GM18499 (cell line): ENCODE measurements around the gene TNFSF10.
A peak's percentile ranks its signal among the peaks of the same experiment; 100 is the strongest.
"Not testable (repeated sequence)": the region's sequence is repeated elsewhere in the genome, so short reads cannot be mapped to it uniquely, and the experiment has no call there.

Experiments
- ATAC-seq: cut with Tn5 transposase; IDR thresholded peaks from one replicate; pipeline ENCODE4 v1.9.1; 2021; ENCODE audit warnings: moderate number of reproducible peaks; ENCODE audit not compliant: insufficient read depth, unreplicated experiment

TNFSF10 gene

DNA sequence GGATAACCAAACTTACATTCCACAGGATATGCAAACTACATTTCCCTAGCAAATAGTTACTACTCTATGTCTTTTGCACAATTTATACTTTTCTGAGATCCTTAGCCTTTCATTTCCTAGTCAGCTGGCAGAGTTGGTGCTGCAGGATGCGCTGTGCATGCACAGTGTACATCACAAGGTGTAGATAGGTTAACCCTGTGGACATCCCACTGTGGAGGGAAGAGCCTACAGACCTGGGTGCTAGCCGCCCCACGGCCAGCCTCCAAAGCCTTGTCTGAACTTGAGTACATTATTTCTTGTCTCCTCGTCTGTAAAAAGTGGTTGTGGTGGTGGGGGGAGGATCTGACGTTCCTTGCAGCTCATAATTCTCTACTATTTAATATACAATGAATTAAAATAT is 3.5 kb downstream of the TNFSF10 start:
- ATAC-seq, result no peak

DNA sequence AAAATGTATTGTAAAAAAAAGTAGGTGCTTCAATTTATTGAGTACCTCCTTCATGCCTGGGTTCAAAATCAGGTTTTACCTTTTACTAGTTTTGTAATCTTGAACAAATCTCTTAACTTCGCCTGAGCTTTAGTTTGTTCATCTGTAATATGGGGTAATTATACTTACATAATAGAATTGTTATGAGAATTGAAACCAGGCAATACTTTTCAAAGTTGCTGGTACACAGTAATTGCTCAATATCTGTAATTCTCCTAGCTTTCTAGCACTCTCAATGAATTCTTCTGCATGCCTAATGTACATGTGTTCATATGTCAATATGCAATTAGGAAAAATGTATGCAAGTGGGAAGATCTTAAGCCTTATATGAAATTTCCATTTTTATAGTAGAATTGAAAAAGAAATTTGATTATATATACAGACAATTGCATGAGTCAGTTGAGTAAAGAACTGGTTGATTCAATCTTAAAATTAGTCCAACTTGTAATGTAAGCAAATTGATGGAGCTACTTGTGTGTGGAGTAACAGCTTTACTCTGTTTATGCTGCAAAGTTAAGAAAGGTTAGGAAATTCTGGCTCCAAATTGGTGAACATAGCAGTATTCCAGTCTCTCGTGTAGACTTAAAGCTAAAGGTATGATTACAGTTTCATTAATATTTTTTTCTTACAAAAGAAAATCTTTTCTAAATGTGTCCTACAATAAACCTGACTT is 4.1 kb downstream of the TNFSF10 start:
- ATAC-seq, result no peak

DNA sequence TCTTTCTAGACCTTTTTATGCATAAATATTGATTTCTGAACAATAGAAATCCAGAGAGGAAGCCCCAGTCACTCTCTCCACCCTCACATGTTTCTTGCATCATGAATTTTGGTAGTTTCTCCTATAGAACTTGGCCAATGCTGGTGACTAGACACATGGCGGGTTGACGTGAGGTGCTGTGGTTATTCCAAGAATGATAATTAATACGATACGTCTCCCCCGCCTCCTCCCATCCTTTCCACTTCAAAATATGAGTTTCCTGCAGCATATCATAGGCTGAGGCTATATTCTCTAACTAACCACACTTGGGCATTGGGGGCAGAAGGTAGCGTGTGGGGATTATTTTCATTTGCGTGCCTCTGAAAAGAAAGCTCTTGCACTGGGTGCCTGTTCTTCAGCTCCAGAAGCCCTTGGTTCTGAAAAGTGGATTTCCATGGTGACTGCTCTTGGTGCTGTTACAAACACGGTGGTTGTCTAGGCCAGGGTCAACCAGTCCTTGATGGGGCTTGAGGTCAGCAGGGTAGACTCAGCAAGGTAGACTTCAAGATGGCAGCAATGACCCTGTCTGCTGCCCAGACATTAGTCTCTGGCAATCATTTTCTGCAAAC is 5.3 kb downstream of the TNFSF10 start:
- ATAC-seq, result no peak

DNA sequence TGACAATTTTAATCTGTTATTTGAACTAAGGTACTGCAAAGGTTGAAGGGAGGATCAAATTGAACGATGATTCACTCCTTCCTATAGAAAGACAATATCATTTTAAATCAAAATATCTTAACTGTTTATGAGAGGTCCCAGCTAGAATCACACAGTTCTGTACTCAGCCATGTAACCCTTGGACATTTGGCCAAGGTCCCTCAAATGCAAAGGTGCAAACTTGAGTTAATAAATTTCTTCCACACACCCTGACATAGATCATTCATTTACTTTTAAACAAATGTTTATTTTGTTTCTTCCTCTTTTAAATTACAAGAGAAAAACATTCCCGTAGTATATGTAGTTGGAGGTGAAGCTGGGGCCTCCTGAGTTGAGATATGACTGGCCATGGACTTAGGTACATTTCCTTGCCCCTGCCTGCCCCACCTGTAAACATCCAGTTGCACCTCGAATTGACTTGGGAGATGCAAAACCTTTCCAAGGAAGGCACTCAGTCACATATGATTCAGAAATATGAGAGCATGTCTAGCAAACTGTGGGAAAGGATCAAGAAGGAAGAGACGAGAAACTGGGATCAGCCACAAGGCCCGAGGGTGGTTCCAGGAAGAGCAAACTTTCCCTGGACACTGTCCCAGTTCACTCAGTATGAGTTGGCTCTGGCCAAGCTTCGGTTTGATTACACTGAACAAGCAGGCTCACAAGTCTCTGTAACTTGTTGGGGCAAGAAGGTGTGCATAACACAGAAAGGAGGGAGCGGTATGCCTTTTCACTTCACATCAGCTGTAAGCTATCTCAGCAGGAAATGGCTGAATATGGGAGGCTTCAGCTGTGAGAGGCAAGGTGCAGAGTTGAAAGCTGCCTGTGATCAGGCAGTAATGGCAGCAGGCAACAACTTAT is 6.7 kb downstream of the TNFSF10 start:
- no peak for ATAC-seq

DNA sequence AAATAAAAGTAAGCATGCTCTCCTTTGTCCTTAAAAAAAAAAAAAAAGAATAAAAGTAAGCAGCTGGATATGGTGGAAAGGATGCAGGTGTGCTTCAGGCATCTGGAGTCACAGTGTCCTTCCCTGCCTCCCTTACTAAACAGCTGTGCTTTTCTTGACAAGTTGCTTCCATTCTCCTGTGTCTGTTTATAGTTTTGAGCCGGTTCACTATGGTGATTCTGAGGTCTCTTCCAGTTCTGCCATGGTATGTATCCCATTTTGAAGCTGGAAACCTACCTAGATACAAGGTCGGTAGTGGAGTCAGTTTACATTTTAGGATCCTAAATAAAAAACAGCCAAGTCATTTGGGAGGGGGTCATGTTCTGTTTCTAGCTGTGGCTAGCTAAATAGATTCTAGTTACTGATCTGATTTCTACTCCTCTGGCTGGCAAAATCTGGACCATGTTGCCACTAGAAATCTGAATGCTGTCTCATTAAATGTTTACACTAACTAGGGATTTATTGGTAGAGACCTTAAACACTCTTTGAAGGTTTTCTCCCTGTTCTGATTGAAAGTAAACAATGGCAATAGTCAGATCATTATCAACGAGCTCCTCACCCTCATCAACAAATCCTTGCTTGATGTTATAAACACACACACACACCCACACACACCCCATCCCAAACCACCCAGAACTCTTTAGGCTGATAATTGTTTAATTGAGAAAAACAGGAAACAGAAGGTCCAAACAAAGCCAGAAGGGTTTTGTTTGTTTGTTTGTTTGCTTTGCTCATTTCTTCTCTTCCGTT is 7.9 kb downstream of the TNFSF10 start:
- ATAC-seq, result no peak

DNA sequence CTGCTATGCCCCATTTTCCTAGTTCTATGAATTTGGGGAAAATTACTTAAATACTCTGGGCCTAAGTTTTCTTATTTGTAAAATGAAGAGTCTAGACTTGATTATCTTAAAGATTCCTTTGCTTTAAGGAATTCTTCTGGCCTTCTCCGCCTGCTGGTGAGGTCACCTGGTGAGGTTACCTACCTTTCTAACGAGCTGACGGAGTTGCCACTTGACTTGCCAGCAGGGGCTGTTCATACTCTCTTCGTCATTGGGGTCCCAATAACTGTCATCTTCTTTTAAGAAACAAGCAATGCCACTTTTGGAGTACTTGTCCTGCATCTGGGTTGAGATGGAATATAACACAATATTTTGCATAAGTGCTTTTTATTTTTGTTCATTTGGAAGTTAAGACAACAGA is 8.6 kb downstream of the TNFSF10 start:
- no peak for ATAC-seq

DNA sequence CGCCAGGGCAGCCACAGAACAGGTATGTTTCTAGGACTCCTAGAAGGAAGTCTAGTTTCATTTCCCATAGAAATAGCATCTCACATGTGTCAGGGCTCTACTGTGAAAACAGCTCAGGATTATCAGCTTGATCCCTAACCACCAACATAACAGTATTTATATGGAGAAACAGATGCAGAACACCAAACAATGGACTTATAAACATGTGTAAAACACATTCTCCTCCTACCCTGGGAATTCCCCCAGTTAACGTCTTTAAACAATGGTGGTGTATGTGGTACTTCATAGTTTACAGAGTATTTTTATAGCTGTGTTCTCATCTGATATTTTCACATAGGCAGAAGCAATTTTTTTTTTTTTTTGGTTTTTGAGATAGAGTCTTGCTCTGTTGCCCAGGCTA is 9.7 kb downstream of the TNFSF10 start:
- no peak for ATAC-seq

DNA sequence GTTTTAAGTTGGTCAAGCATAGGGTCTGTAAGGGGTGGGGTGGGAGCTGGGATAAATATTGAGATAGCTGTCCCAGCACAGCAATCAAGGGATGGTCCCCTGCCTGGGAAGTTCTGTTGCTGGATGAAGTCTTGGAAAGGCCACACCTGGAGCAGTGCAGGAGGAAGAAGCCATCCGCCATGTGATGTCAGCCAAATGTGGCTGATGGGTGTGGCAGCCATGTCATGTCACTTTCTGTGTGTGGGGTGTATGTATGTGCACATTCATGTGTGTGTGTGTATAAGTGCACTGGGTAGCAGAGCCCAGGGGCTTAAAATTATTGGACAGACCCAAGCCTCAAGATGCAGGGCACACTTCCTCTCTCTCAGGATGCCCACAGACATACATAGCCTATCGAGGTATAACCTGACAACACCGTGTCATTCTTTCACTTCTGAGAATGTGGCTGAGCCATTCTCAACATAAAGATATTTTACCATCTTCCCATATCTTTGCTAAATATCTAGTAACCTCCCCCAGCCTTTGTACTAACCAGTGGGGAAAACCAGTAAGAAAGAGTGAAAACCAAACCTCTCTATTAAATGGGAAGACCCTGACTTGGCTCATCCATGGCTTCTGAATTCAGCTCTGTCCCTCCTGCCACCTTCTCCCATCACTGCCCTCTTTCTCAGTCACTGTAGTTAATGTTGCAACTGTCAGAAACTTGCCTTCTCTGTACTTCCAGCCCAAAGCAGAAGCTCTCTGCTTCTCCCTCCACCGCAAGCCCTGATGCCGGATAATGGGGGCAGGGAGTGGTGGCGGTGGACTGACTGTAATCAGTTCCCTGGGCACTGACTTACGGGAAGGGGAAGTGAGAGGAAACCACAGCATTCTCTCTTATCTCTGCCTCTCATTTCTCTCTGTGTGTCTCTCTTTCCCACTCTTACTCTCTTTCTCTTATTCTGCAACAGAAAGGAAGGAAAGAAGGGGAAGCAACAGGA is 11.2 kb downstream of the TNFSF10 start:
- ATAC-seq, result peak; percentile 41

DNA sequence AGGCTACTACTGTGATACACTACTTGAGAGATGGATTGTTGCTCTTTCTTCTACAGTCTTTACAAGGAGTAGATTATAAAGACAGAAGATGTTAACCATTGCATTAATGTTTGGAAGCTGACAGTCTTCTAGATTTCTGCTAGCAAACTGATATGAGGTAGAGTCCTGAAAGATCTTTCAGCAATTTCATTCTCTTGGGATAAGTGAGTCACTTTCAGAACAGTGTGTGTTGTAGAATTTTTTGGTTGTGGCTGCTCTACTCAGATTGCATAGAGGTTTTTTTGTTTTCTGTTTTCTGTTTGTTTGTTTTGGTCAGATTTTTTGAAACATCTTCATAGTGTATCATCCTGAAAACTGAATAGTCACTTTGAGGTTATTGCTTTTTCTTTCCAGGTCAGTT is 17.1 kb downstream of the TNFSF10 start:
- no peak for ATAC-seq

DNA sequence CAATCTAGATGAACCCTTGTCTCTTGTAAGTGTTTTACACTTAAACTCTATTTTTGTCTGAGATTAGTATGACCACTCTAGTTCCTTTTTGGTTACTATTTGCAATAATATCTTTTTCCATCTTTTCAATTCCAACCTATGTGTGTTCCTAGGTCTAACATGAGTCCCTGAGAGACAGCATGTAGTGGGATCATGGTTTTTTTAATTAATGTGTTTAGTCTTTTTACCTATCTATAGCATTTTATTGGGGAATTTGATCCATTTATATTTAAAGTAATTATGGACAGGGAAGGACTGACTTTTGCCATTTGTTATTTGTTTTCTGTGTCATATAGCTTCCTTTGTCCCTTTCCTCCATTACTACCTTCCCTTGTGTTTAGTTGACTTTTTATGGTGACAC is 21.7 kb downstream of the TNFSF10 start:
- ATAC-seq, result no peak

DNA sequence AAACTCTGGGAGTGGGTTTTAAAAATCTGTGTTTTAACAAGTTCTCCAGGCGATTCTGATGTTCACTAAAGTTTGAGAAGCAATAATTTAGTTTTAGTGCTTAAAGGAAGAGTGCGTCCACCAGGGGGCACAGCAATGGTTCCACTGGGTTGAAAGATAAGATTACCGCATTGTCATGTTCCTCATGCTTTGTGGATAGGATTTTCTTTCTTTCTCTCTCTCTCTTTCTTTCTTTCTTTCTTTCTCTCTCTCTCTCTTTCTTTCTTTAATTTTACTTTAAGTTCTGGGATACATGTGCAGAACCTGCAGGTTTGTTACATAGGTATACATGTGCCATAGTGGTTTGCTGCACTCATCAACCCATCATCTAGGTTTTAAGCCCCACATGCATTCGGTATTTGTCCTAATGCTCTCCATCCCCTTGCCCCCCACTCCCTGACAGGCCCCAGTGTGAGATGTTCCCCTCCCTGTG is 33.0 kb downstream of the TNFSF10 start:
- not testable (repeated sequence) for ATAC-seq

DNA sequence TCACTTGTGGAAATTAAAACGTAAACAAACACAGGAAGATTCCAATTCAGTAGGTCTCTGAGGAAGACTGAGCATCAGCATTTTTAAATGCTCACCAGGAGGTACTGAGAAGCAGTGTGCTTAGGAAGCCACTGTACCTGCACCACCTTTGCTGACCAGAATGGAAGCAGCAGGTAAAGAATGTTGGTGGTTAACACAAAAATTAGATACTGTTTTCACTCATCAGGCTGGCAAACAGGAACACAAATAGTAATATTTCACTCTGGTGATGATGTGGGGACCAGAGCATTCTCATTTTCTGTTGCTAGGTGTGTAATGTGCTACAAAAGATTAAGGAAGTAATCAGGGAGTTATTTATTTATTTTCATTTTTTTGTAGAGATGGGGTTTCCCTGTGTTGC is 45.1 kb downstream of the TNFSF10 start:
- no peak for ATAC-seq

DNA sequence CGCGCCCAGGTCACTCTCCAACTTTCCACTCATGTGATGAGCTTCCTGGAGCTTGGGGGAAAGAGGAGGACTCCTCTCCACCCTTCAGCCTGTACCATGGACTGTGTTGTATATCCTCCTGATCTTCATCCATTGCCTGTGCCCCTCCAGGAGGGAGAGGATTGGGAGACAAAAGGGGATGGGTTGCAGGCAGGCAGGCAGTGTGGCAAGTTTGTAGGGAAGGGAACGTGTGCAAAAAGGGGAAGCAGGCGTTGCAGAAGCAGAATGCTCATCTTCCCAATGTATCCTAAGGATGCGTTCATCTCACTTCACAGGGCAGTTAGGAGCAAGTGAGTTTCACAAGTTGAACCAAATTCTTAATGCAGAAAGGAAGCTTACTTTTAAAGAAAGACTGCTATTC is 46.9 kb downstream of the TNFSF10 start:
- no peak for ATAC-seq

DNA sequence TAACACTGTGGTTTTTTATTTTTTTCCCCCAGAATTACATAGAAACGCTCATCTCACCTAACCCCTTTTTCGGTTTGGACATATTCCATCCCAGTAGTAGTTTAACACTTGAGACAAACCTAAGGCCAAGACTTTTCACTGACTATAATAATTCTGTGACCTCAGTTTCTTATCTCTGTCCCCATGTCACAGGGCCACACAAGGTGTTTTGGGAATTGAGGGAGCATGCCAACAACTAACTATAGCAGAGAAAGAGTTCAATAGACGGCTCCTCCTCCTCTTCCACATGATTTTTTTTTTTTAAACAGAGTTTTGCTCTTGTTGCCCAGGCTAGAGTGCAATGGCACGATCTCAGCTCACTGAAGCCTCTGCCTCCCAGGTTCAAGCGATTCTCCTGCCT is 47.5 kb downstream of the TNFSF10 start:
- no peak for ATAC-seq

DNA sequence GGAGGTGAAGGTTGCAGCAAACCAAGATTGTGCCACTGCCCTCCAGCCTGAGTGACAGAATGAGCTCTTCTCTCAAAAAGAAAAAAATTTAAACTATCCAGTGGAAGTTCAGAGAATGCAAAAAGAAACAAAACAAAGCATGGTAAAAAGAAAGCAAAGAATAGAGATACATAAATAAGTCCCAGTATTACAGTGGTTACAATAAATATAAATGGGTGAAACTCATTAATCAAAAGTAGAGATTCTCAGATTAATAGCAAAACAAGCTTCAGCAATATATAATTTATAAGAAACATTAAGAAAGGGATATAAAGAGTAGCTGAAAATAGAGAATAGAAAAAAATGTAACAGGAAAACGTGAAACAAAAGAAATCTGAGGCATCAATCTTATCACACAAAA is 51.3 kb downstream of the TNFSF10 start:
- ATAC-seq, result no peak

DNA sequence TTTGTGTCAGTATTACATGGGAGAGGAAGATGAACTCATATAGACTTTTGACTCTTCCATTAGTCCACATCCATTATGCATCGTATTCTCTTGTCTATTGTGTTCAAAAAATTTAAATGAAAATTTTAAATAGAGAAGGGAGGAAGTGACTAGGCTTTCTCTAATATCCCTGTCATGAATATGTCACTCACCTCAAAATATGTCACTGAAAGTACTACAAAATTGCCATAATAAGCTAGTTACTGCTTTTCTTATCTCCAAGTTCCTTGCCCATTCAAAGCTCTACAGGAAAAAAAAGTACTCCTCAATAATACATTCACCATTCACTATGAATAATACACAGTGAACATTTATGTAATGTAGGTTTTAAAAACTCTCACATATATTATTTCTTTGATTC is 52.6 kb downstream of the TNFSF10 start:
- no peak for ATAC-seq

DNA sequence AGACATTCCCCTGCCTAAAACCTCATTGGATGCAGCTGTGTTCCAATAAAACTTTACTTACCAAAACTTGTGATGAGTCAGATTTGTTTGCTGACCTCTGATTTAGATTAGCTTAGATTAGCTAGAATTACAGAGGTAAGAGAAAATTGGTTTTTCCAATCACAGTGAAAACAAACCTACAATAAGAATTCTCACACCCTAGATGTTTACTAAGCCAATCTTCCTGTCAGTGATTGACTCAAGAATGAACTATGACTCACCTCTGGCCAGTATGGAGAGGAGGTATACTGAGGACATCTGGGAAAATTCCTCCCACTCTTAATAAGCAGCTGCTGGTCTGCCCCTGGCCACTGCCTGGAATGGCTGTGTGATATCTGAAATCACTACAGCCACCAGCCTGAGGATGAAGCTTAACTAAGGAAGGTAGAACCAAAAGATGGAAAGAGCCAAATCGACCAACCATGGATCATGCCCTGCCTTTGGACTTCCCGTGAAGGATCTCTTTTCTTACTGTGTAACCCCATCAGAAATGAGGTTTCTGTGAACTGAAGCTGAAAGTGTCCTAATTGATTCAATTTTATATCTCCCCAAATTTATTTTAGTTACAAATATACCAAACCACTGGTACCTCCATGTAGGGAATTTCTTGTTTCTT is 55.9 kb downstream of the TNFSF10 start:
- ATAC-seq, result no peak

DNA sequence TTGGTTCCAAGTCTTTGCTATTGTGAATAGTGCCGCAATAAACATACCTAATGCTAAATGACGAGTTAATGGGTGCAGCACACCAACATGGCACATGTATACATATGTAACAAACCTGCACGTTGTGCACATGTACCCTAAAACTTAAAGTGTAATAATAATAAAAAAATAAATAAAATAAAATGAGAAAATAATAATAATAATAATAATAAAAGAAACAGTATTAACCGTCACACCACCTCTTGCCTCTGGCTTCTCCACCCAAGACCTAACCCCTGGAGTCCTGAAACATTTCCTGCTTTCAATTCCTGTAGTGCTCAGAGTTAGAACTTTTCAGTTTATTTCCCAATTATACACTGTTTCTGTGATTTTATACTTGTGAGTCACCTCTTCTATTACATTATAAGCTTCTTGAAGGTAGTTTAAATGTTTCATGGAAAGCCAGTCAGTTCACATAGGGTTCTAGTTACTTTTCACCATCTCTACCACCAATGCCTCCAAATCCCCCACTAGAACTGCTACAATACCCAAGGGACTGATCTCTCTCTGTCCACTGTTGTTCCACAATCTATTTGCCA is 56.6 kb downstream of the TNFSF10 start:
- no peak for ATAC-seq
